GM18909 (cell line): Measurements from ENCODE around the gene SRGAP3.
A peak's percentile ranks its signal among the peaks of the same experiment; 100 is the strongest.

ENCODE experiments used
- ATAC-seq: cut with Tn5 transposase; IDR thresholded peaks from one replicate; pipeline ENCODE4 v1.9.1; 2021; ENCODE audit warnings: mild to moderate bottlenecking; ENCODE audit not compliant: unreplicated experiment, poor library complexity

The SRGAP3 gene

GRCh38 chr3:8962226-8962861 lies 287.1 kb downstream of the SRGAP3 start:
- ATAC-seq, result no peak

DNA sequence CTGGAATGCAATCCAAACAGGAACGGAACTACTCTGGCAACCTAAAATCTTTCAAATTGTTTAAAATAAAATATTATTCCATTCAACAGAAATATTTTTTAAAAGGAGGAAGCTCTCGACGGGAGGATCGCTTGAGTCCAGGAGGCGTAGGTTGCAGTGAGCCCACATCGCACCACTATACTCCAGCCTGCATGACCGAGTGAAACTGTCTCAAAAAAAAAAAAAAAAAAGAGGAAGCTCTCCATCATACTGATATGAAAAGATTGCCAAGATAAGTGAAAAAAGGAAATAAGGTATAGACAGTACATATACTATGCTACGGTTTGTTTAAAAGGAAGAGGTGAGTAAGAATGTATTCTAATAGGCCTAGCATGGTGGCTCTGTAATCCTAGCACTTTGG lies 289.8 kb downstream of the SRGAP3 start:
- ATAC-seq, result no peak

GRCh38 chr3:8954938-8955763 lies 294.3 kb downstream of the SRGAP3 start:
- ATAC-seq, result peak; percentile 93

GRCh38 chr3:8953313-8953712 lies 296.1 kb downstream of the SRGAP3 start:
- ATAC-seq, result no peak

- no peak for ATAC-seq
These were observed 297.3 kb downstream of the SRGAP3 start for GRCh38 chr3:8952130-8952529.

DNA sequence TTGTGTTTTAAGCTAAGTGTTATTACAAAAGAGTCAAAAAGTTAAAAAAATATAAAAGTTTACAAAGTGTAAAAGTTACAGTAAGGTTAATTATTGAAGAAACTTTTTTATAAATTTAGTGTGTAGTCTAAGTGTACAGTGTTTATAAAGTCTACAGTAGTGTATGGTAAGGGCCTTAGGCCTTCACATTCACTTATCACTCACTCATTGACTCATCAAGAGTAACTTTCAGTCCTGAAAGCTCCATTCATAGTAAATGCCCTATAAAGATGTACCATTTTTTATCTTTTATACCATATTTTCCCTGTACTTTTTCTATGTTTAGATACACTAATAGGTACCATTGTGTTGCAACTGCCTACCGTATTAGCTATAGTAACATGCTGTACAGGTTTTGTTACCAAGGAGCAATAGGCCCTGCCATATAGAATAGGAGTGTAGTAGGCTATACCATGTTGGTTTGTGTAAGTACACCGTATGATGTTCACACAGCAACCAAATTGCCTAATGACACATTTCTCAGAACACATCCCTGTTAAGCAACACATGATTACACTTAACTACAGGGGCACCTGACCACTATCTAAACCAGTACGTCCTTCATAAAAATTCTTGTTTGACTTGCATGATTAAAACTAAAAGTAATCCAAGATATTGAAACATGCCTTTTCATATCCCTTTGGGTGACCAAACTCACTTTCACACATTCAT lies 303.4 kb downstream of the SRGAP3 start:
- no peak for ATAC-seq

GRCh38 chr3:8942746-8943488 lies 306.5 kb downstream of the SRGAP3 start:
- no peak for ATAC-seq

DNA sequence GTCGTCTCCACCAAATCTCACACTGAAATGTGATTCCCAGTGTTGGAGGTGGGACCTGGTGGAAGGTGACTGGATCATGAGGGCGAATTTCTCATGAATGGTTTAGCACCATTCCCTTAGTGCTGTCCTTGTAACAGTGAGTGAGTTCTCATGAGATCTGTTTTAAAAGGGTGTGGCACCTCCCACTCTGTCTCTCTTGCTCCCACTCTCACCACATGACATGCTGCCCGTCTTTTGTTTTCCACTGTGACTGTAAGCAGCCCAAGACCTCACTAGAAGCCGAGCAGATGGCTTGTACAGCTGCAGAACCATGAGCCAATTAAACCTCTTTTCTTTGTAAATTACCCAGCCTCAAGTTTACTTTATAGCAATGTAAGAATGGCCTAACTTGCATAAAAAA lies 307.3 kb downstream of the SRGAP3 start:
- no peak for ATAC-seq

- ATAC-seq, result peak; percentile 61
These were observed 311.4 kb downstream of the SRGAP3 start for GRCh38 chr3:8938021-8938420.

DNA sequence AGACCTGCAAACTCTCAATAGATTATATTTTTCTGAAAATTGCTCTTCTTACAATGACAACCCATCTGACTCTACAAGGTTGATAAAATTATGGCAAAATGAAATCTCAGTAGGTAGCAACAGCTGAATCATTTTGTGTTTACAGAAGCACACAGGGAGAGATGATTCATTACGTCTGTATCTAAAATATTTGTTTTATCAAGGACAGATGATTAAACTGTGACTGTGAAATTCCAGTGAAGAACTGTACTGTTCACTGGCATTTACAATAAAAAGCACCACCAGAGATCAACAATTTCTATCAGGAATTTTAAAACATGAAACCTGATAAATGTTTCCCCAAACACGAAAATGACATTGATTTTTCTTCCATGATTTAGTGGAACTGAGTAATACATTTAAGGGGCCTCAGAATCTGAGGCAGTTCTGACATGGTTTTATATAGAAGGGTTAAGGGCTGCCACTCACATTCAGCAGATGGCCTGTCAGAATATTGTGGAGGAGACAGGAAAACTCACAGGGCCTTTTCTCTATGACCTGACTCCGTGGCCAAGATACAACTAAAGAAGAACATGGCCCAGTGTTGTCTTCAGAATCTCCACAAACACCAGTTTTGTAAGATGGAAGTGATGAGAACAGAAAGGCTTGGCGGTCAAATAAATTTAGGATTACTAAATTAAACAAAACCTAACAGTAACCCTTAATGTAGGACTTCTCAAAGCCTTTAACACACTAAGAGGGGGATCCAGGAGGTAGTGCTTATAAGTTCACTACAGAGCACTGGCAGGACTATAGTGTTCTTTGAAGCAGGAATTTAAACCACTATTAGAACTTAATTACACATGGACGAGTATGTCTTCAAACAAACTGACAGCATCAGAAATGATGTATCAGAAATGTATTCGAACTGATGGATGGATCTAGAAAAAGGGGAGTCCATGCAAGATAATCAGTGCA lies 312.1 kb downstream of the SRGAP3 start:
- ATAC-seq, result no peak

- ATAC-seq, result no peak
These were observed 316.9 kb downstream of the SRGAP3 start for GRCh38 chr3:8932507-8932906.

GRCh38 chr3:8931342-8931741 lies 318.1 kb downstream of the SRGAP3 start:
- ATAC-seq, result no peak
